Measurements from ENCODE around the gene TMOD1. TPM values are rescaled to one million over a fixed set of nuclear protein-coding genes. Genes with fewer than 3 reads are reported as not detected.

Gene TMOD1
- total RNA-seq, 1 experiment from 2014 or later = not detected

DNA sequence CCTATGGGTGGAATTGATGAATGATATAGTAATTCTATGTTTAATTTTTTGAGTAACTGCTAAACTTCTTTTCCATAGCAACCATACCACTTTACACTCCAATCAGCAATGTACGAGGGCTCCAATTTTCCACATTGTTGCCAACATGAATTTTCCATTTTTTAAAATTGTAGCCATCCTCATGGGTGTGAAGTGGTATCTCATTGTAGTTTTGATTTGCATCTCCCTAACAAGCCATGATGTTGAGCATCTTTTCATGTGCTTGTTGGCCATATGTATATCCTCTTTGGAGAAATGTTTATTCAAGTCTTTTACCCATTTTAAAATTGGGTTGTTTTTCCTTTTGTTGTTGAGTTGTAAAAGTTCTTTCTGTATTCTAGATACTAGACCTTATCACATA, 48.9 kb downstream of the TMOD1 start:
- Histone ChIP-seq H3K9me2 (replicated peaks; ENCODE audit: low read length) (no peaks in the 10 kb centered on the region), H3K27ac (ENCODE audit: low read length) (no peak overlapping the region), H3K4me3 (ENCODE audit: low read length) (no peak overlapping the region), H3K9ac (ENCODE audit: low read length) (no peak overlapping the region), H3K4me2 (ENCODE audit: low read length) (no peak overlapping the region), H3K36me3 (ENCODE audit: low read depth, low read length) (no peaks in the 10 kb centered on the region), H3F3A (ENCODE audit: low read length, unreplicated experiment) (no peaks in the 10 kb centered on the region), H3K9me3 (ENCODE audit: low read length) (no peaks in the 10 kb centered on the region), H3K4me1 (ENCODE audit: insufficient read depth, low read length) (no peaks in the 10 kb centered on the region), H3K27me3 (ENCODE audit: low read length) (no peaks in the 10 kb centered on the region), H2AFZ (ENCODE audit: low read length) (no peak overlapping the region), H4K20me1 (ENCODE audit: low read length) (no peaks in the 10 kb centered on the region), H3K79me2 (ENCODE audit: low read length) (no peaks in the 10 kb centered on the region)
- ChIA-PET POLR2A (ENCODE audit: unreplicated experiment) (no interaction called here), CTCF (no interaction called here)
- ATAC-seq (no peak), DNase-seq (no peak)
- TF ChIP-seq EZH2 (IDR thresholded peaks at IDR 0.05; ENCODE audit: low read length, unreplicated experiment) (no peak), EZH2phosphoT487 (IDR thresholded peaks at IDR 0.05; ENCODE audit: borderline replicate concordance, low read length) (no peak)
- TF ChIP-seq, protein P1, sequence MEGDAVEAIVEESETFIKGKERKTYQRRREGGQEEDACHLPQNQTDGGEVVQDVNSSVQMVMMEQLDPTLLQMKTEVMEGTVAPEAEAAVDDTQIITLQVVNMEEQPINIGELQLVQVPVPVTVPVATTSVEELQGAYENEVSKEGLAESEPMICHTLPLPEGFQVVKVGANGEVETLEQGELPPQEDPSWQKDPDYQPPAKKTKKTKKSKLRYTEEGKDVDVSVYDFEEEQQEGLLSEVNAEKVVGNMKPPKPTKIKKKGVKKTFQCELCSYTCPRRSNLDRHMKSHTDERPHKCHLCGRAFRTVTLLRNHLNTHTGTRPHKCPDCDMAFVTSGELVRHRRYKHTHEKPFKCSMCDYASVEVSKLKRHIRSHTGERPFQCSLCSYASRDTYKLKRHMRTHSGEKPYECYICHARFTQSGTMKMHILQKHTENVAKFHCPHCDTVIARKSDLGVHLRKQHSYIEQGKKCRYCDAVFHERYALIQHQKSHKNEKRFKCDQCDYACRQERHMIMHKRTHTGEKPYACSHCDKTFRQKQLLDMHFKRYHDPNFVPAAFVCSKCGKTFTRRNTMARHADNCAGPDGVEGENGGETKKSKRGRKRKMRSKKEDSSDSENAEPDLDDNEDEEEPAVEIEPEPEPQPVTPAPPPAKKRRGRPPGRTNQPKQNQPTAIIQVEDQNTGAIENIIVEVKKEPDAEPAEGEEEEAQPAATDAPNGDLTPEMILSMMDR (conservative IDR thresholded peaks at IDR 0.05; ENCODE audit: low read depth, low read length) = no peak
- BruUV-seq (replicated peaks) = no TSS peak
- intact Hi-C loops (cut with micrococcal nuclease) = no loop called here

DNA sequence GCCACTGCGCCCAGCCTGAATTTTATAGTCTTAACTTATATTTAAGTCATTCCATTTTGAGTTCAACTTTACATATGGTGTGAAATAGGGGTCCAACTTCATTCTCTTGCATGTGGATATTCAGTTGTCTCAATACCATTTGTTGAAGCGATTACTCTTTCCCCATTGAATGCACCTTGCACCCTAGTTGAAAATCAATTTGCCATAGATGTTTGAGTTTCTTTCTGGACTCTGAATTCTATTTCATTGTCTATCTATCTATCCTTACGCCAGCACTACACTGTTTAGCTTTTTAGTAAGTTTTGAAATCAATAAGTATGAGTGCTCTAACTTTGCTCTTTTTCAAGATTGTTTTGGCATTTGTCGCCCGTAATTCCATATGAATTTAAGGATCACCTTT, 49.8 kb downstream of the TMOD1 start:
- Histone ChIP-seq H3K4me3 (ENCODE audit: low read length) (no peak overlapping the region), H3K9me2 (replicated peaks; ENCODE audit: low read length) (no peaks in the 10 kb centered on the region), H4K20me1 (ENCODE audit: low read length) (no peaks in the 10 kb centered on the region), H3K9me3 (ENCODE audit: low read length) (no peaks in the 10 kb centered on the region), H3K27me3 (ENCODE audit: low read length) (no peaks in the 10 kb centered on the region), H3K4me1 (ENCODE audit: insufficient read depth, low read length) (no peaks in the 10 kb centered on the region), H3K79me2 (ENCODE audit: low read length) (no peaks in the 10 kb centered on the region), H3K27ac (ENCODE audit: low read length) (no peak overlapping the region), H3F3A (ENCODE audit: low read length, unreplicated experiment) (no peaks in the 10 kb centered on the region), H3K9ac (ENCODE audit: low read length) (no peak overlapping the region), H3K36me3 (ENCODE audit: low read depth, low read length) (no peaks in the 10 kb centered on the region), H2AFZ (ENCODE audit: low read length) (no peak overlapping the region), H3K4me2 (ENCODE audit: low read length) (no peak overlapping the region)
- BruUV-seq (replicated peaks) = no TSS peak
- ATAC-seq = no peak
- intact Hi-C loops (cut with micrococcal nuclease) = no loop called here
- TF ChIP-seq, protein P1 (conservative IDR thresholded peaks at IDR 0.05; ENCODE audit: low read depth, low read length) = no peak
- TF ChIP-seq EZH2phosphoT487 (IDR thresholded peaks at IDR 0.05; ENCODE audit: borderline replicate concordance, low read length) (no peak), EZH2 (IDR thresholded peaks at IDR 0.05; ENCODE audit: low read length, unreplicated experiment) (no peak)
- ChIA-PET CTCF (no interaction called here), POLR2A (ENCODE audit: unreplicated experiment) (no interaction called here)
- DNase-seq = no peak

DNA sequence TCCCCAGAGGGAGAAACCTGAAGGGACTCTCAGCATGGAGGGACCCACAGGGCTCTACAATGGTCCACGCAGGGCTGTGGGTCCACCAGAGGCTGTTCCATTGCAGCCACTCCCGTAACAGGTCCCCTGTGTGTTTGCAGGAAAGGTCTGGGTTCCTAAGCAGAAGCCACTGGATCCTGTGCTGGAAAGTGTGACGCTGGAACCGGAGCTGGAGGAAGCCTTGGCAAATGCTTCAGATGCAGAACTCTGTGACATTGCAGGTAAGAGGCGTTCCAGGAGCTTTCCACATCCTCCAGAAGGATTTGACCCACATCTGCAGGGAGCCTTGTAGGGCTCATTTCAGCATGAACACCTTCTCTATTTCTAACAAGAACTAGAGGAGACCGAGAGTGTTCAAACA, 51.7 kb downstream of the TMOD1 start:
- Histone ChIP-seq H3K27ac (ENCODE audit: low read length) (no peak overlapping the region), H3F3A (ENCODE audit: low read length, unreplicated experiment) (no peaks in the 10 kb centered on the region), H3K4me3 (ENCODE audit: low read length) (no peak overlapping the region), H3K27me3 (ENCODE audit: low read length) (no peaks in the 10 kb centered on the region), H3K9me2 (replicated peaks; ENCODE audit: low read length) (no peaks in the 10 kb centered on the region), H3K4me1 (ENCODE audit: insufficient read depth, low read length) (no peaks in the 10 kb centered on the region), H4K20me1 (ENCODE audit: low read length) (no peaks in the 10 kb centered on the region), H3K4me2 (ENCODE audit: low read length) (no peak overlapping the region), H3K36me3 (ENCODE audit: low read depth, low read length) (no peaks in the 10 kb centered on the region), H3K9ac (ENCODE audit: low read length) (no peak overlapping the region), H3K79me2 (ENCODE audit: low read length) (no peaks in the 10 kb centered on the region), H2AFZ (ENCODE audit: low read length) (no peak overlapping the region), H3K9me3 (ENCODE audit: low read length) (no peaks in the 10 kb centered on the region)
- TF ChIP-seq EZH2phosphoT487 (IDR thresholded peaks at IDR 0.05; ENCODE audit: borderline replicate concordance, low read length) (no peak), EZH2 (IDR thresholded peaks at IDR 0.05; ENCODE audit: low read length, unreplicated experiment) (no peak)
- TF ChIP-seq, protein P1 (conservative IDR thresholded peaks at IDR 0.05; ENCODE audit: low read depth, low read length) = no peak
- ChIA-PET CTCF (no interaction called here), POLR2A (ENCODE audit: unreplicated experiment) (no interaction called here)
- no TSS peak for BruUV-seq (replicated peaks)
- no peak for ATAC-seq
- intact Hi-C loops (cut with micrococcal nuclease) = no loop called here
- DNase-seq = no peak
